HEK293 (cell line): ENCODE measurements around the gene SPEG.
A peak's percentile ranks its signal among the peaks of the same experiment; 100 is the strongest.

Experiments
- EGR2 ChIP-seq: fragments of 450-650 bp; formaldehyde crosslinking; IDR thresholded peaks from 2 replicates; pipeline ENCODE4 v1.5.1; 2016; ENCODE audit warnings: low read depth, missing biosample characterization, missing genetic modification characterization
- HOXA7 ChIP-seq: sonication (generic); formaldehyde crosslinking; IDR thresholded peaks from 2 replicates; pipeline ENCODE4 v1.8.1; 2022; ENCODE audit warnings: missing genetic modification reagents, borderline replicate concordance
- KLF10 ChIP-seq: fragments of 450-650 bp; IDR thresholded peaks from 2 replicates; pipeline ENCODE4 v1.5.1; 2018; ENCODE audit warnings: missing biosample characterization, mild to moderate bottlenecking, missing genetic modification characterization
- KLF9 ChIP-seq: fragments of 450-650 bp; formaldehyde crosslinking; IDR thresholded peaks from 2 replicates; pipeline ENCODE4 v1.5.1; 2016; ENCODE audit warnings: missing biosample characterization, missing genetic modification characterization, low read depth
- OSR2 ChIP-seq: fragments of 450-650 bp; formaldehyde crosslinking; IDR thresholded peaks from 2 replicates; pipeline ENCODE4 v1.5.1; 2016; ENCODE audit warnings: missing biosample characterization, missing genetic modification characterization
- PRDM1 ChIP-seq: fragments of 450-650 bp; formaldehyde crosslinking; IDR thresholded peaks from 2 replicates; pipeline ENCODE4; 2016; ENCODE audit warnings: missing biosample characterization, missing genetic modification characterization
- PRDM10 ChIP-seq: fragments of 450-650 bp; formaldehyde crosslinking; IDR thresholded peaks from 2 replicates; pipeline ENCODE4 v1.5.1; 2016; ENCODE audit warnings: missing biosample characterization, missing genetic modification characterization
- TCF7L2 ChIP-seq: IDR thresholded peaks from 2 replicates; pipeline ENCODE4 v1.6.1; 2011; ENCODE audit warnings: low read depth, mild to moderate bottlenecking, inconsistent platforms, low read length, moderate library complexity, borderline replicate concordance
- WT1 ChIP-seq: fragments of 450-650 bp; formaldehyde crosslinking; IDR thresholded peaks from 2 replicates; pipeline ENCODE4 v1.5.1; 2016; ENCODE audit warnings: missing biosample characterization, missing genetic modification characterization
- ZBTB10 ChIP-seq: fragments of 450-650 bp; formaldehyde crosslinking; IDR thresholded peaks from 2 replicates; pipeline ENCODE4 v1.5.1; 2016; ENCODE audit warnings: missing biosample characterization, missing genetic modification characterization
- ZBTB48 ChIP-seq: fragments of 450-650 bp; formaldehyde crosslinking; IDR thresholded peaks from 2 replicates; pipeline ENCODE4 v1.5.1; 2016; ENCODE audit warnings: missing biosample characterization, missing genetic modification characterization
- ZBTB6 ChIP-seq: fragments of 450-650 bp; formaldehyde crosslinking; IDR thresholded peaks from 2 replicates; pipeline ENCODE4 v1.5.1; 2017; ENCODE audit warnings: missing biosample characterization, missing genetic modification characterization
- ZBTB8A ChIP-seq: fragments of 450-650 bp; formaldehyde crosslinking; IDR thresholded peaks from 2 replicates; pipeline ENCODE4 v1.5.1; 2016; ENCODE audit warnings: missing biosample characterization, missing genetic modification characterization
- ZFHX2 ChIP-seq: fragments of 450-650 bp; formaldehyde crosslinking; conservative IDR thresholded peaks from 2 replicates; pipeline ENCODE4 v1.5.1; 2016; ENCODE audit warnings: missing biosample characterization, missing genetic modification characterization
- ZFP3 ChIP-seq: fragments of 450-650 bp; formaldehyde crosslinking; IDR thresholded peaks from 2 replicates; pipeline ENCODE4 v1.5.1; 2016; ENCODE audit warnings: low read depth, missing biosample characterization, missing genetic modification characterization
- ZNF112 ChIP-seq: fragments of 450-650 bp; formaldehyde crosslinking; IDR thresholded peaks from 2 replicates; pipeline ENCODE4 v1.5.0; 2017; ENCODE audit warnings: missing biosample characterization, missing genetic modification characterization
- ZNF114 ChIP-seq: fragments of 450-650 bp; formaldehyde crosslinking; IDR thresholded peaks from 2 replicates; pipeline ENCODE4 v1.5.0; 2017; ENCODE audit warnings: missing biosample characterization, missing genetic modification characterization
- ZNF26 ChIP-seq: fragments of 450-650 bp; formaldehyde crosslinking; IDR thresholded peaks from 2 replicates; pipeline ENCODE4 v1.5.1; 2016; ENCODE audit warnings: missing biosample characterization, missing genetic modification characterization
- ZNF274 ChIP-seq, 2 experiments: fragments of 200-500 bp in 1 of 2; fragments of 450-650 bp in 1 of 2; sonication (Bioruptor generic) in 1 of 2; formaldehyde crosslinking in 1 of 2; IDR thresholded peaks; 2 replicates each; pipeline versions ENCODE4 v1.5.1 to v1.6.1; 2014 to 2016; ENCODE audit warnings: borderline replicate concordance in 1 of 2, inconsistent platforms in 1 of 2, low read length in 1 of 2, missing biosample characterization in 1 of 2, missing genetic modification characterization in 1 of 2
- ZNF280C ChIP-seq: fragments of 450-650 bp; formaldehyde crosslinking; IDR thresholded peaks from 2 replicates; pipeline ENCODE4 v1.5.1; 2016; ENCODE audit warnings: missing biosample characterization, missing genetic modification characterization
- ZNF366 ChIP-seq: fragments of 450-650 bp; formaldehyde crosslinking; conservative IDR thresholded peaks from 2 replicates; pipeline ENCODE4 v1.5.1; 2016; ENCODE audit warnings: missing biosample characterization, missing genetic modification characterization
- ZNF585B ChIP-seq: fragments of 450-650 bp; formaldehyde crosslinking; IDR thresholded peaks from 2 replicates; pipeline ENCODE4 v1.5.1; 2016; ENCODE audit warnings: missing biosample characterization, missing genetic modification characterization
- ZNF600 ChIP-seq: fragments of 450-650 bp; formaldehyde crosslinking; IDR thresholded peaks from 2 replicates; pipeline ENCODE4 v1.5.1; 2016; ENCODE audit warnings: missing biosample characterization, missing genetic modification characterization
- ZNF704 ChIP-seq: fragments of 450-650 bp; formaldehyde crosslinking; IDR thresholded peaks from 2 replicates; pipeline ENCODE4 v1.5.1; 2016; ENCODE audit warnings: missing biosample characterization, missing genetic modification characterization

Gene SPEG

GRCh38 chr2:219498280-219499057 is 63.8 kb downstream of the SPEG start, which contains the start of gene GMPPA (continued):
- TF ChIP-seq ZBTB8A (tag by site-specific recombination) (peak; percentile 88), EGR2 (tag by site-specific recombination) (peak; percentile 78), WT1 (no peak), ZFHX2 (peak; percentile 81), KLF9 (tag by site-specific recombination) (peak; percentile 71), HOXA7 (no peak), ZNF600 (0 out of 2 replicates have a peak, but pooled peaks have one; percentile 15), KLF10 (no peak), ZNF366 (peak; percentile 55), ZNF114 (tag by site-specific recombination) (no peak), ZNF280C (tag by site-specific recombination) (no peak), PRDM10 (tag by site-specific recombination) (peak; percentile 84), ZBTB6 (tag by site-specific recombination) (no peak), PRDM1 (tag by site-specific recombination) (no peak), ZNF274 (IDR thresholded peaks at IDR 0.05; ENCODE audit: low read length) (no peak), ZNF274 (tag by site-specific recombination; IDR thresholded peaks at IDR 0.05; ENCODE audit: borderline replicate concordance) (no peak), ZBTB48 (tag by site-specific recombination) (peak; percentile 87), OSR2 (tag by site-specific recombination) (no peak; the same call in 1 of the 2 replicates), ZNF112 (tag by site-specific recombination) (no peak), ZBTB10 (tag by site-specific recombination) (no peak), ZNF704 (no peak), ZNF26 (no peak), ZFP3 (tag by site-specific recombination) (no peak), ZNF585B (tag by site-specific recombination) (no peak), TCF7L2 (no peak)
